ENCODE data around the gene IDUA. TPM values are rescaled to one million over a fixed set of nuclear protein-coding genes. Genes with fewer than 3 reads are reported as not detected.

IDUA gene
- total and polyA plus RNA-seq, 4 experiments from 2014 or later = 5.0 to 64.1 (median 38.7) TPM

DNA sequence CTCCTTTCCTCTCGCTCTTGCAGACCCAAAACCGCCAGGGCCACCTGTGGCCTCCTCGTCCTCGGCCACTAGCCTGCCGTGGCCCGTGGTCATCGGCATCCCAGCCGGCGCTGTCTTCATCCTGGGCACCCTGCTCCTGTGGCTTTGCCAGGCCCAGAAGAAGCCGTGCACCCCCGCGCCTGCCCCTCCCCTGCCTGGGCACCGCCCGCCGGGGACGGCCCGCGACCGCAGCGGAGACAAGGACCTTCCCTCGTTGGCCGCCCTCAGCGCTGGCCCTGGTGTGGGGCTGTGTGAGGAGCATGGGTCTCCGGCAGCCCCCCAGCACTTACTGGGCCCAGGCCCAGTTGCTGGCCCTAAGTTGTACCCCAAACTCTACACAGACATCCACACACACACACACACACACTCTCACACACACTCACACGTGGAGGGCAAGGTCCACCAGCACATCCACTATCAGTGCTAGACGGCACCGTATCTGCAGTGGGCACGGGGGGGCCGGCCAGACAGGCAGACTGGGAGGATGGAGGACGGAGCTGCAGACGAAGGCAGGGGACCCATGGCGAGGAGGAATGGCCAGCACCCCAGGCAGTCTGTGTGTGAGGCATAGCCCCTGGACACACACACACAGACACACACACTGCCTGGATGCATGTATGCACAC, 38.2 kb downstream of the IDUA start:
- H3K36me3 Mint-ChIP-seq = peaks cover 4 to 5% of the 10 kb centered on the region in 2 donors
- peak overlapping the region in 2 of 7 donors; percentile 43 to 77 for H3K27ac Mint-ChIP-seq
- no peak overlapping the region for H3K4me3 Mint-ChIP-seq
- no peaks in the 10 kb centered on the region for H3K27me3 Mint-ChIP-seq
- Histone ChIP-seq H3K27me3 (ENCODE audit: insufficient read depth, low read length) (no peaks in the 10 kb centered on the region), H3K27ac (ENCODE audit: low read depth, low read length) (no peak overlapping the region), H3K4me3 (ENCODE audit: low read length in 2 of 2) (no peak overlapping the region), H3K9me3 (ENCODE audit: control insufficient read depth in 1 of 2, low read length in 2 of 2) (no peaks in the 10 kb centered on the region), H3K36me3 (ENCODE audit: insufficient read depth, low read length) (no peaks in the 10 kb centered on the region), H3K4me1 (ENCODE audit: insufficient read depth, low read length) (peaks cover 10% of the 10 kb centered on the region)
- intact Hi-C loops (cut with micrococcal nuclease) = no loop called here
- CTCF ChIA-PET (ENCODE audit: partially characterized antibody) = no interaction called here
- peaks cover 9 to 13% (median 12%) of the 10 kb centered on the region in 4 donors for H3K4me1 Mint-ChIP-seq
- POLR2A ChIA-PET (ENCODE audit: partially characterized antibody) = no interaction called here
- no peak for DNase-seq
- no peaks in the 10 kb centered on the region for H3K9me3 Mint-ChIP-seq

DNA sequence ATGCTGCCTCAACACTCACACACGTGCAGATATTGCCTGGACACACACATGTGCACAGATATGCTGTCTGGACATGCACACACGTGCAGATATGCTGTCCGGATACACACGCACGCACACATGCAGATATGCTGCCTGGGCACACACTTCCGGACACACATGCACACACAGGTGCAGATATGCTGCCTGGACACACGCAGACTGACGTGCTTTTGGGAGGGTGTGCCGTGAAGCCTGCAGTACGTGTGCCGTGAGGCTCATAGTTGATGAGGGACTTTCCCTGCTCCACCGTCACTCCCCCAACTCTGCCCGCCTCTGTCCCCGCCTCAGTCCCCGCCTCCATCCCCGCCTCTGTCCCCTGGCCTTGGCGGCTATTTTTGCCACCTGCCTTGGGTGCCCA, 39.3 kb downstream of the IDUA start:
- Mint-ChIP-seq H3K27ac (peak overlapping the region in 6 of 7 donors; percentile 4 to 90 (median 58)), H3K36me3 (peaks cover 4 to 5% of the 10 kb centered on the region in 2 donors), H3K27me3 (no peaks in the 10 kb centered on the region), H3K4me3 (no peak overlapping the region), H3K4me1 (peaks cover 9 to 13% (median 11%) of the 10 kb centered on the region in 4 donors), H3K9me3 (no peaks in the 10 kb centered on the region)
- ChIA-PET POLR2A (ENCODE audit: partially characterized antibody) (no interaction called here), CTCF (ENCODE audit: partially characterized antibody) (no interaction called here)
- intact Hi-C loops (cut with micrococcal nuclease) = no loop called here
- Histone ChIP-seq H3K4me3 (ENCODE audit: low read length in 2 of 2) (no peak overlapping the region), H3K27ac (ENCODE audit: low read depth, low read length) (no peak overlapping the region), H3K36me3 (ENCODE audit: insufficient read depth, low read length) (no peaks in the 10 kb centered on the region), H3K27me3 (ENCODE audit: insufficient read depth, low read length) (no peaks in the 10 kb centered on the region), H3K4me1 (ENCODE audit: insufficient read depth, low read length) (peaks cover 8% of the 10 kb centered on the region), H3K9me3 (ENCODE audit: control insufficient read depth in 1 of 2, low read length in 2 of 2) (no peaks in the 10 kb centered on the region)
- peak in 4 of 5 donors; percentile 21 to 61 (median 34) for DNase-seq

DNA sequence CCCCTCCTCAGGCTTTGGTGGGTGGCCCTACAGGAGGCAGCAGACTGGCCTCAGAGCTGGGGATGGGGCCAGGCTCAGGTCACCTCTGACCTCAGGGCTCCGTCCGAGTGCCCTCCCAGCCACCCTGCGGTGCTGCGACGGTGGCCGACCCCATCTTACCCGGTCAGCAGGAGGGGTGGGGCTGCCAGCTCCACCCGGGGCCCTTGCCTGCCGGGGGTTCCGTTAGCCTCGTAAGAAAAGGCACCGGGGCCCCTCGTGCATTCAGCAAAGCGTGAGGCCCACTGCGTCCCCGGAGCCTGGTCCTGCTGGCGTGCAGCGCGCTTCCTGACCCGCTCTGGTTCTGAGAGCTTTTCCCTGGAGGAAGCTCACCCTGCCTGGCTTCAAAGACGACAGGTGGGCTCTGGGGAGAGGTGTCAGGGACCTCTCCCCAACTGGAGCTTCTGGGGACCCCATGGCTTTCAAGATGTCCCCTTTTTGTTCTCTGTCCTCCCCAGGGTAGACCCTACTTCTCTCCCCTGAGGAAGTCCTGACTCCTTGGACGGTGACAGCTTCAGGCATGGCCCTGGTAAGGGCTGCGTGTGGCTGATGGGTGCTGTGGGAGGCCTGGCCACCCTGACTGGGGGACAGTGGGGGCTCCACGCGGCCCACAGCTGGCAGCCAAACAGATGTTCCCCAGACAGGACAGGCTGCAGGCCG, 40.5 kb downstream of the IDUA start:
- ChIA-PET POLR2A (ENCODE audit: partially characterized antibody) (no interaction called here), CTCF (ENCODE audit: partially characterized antibody) (no interaction called here)
- no peak overlapping the region for H3K27ac Mint-ChIP-seq
- intact Hi-C loops (cut with micrococcal nuclease) = no loop called here
- H3K27me3 ChIP-seq (ENCODE audit: insufficient read depth, low read length) = no peaks in the 10 kb centered on the region
- H3K36me3 Mint-ChIP-seq = peaks cover 4 to 5% of the 10 kb centered on the region in 2 donors
- H3K27me3 Mint-ChIP-seq = no peaks in the 10 kb centered on the region
- H3K4me1 ChIP-seq (ENCODE audit: insufficient read depth, low read length) = peaks cover 8% of the 10 kb centered on the region
- H3K36me3 ChIP-seq (ENCODE audit: insufficient read depth, low read length) = no peaks in the 10 kb centered on the region
- no peak overlapping the region for H3K4me3 Mint-ChIP-seq
- no peak for DNase-seq
- no peaks in the 10 kb centered on the region for H3K9me3 Mint-ChIP-seq
- H3K27ac ChIP-seq (ENCODE audit: low read depth, low read length) = no peak overlapping the region
- H3K4me3 ChIP-seq (ENCODE audit: low read length in 2 of 2) = no peak overlapping the region
- H3K9me3 ChIP-seq (ENCODE audit: control insufficient read depth in 1 of 2, low read length in 2 of 2) = no peaks in the 10 kb centered on the region
- H3K4me1 Mint-ChIP-seq = peaks cover 9 to 13% (median 11%) of the 10 kb centered on the region in 4 donors

- CTCF ChIA-PET (ENCODE audit: partially characterized antibody) = no interaction called here
- Mint-ChIP-seq H3K4me3 (no peak overlapping the region), H3K27ac (no peak overlapping the region), H3K9me3 (no peaks in the 10 kb centered on the region), H3K36me3 (peaks cover 4 to 5% of the 10 kb centered on the region in 2 donors), H3K4me1 (peaks cover 9 to 13% (median 11%) of the 10 kb centered on the region in 4 donors), H3K27me3 (no peaks in the 10 kb centered on the region)
- no peaks in the 10 kb centered on the region for H3K9me3 ChIP-seq (ENCODE audit: control insufficient read depth in 1 of 2, low read length in 2 of 2)
- H3K27ac ChIP-seq (ENCODE audit: low read depth, low read length) = no peak overlapping the region
- POLR2A ChIA-PET (ENCODE audit: partially characterized antibody) = no interaction called here
- DNase-seq = no peak
- no peaks in the 10 kb centered on the region for H3K27me3 ChIP-seq (ENCODE audit: insufficient read depth, low read length)
- peaks cover 8% of the 10 kb centered on the region for H3K4me1 ChIP-seq (ENCODE audit: insufficient read depth, low read length)
- H3K4me3 ChIP-seq (ENCODE audit: low read length in 2 of 2) = no peak overlapping the region
- intact Hi-C loops (cut with micrococcal nuclease) = no loop called here
- no peaks in the 10 kb centered on the region for H3K36me3 ChIP-seq (ENCODE audit: insufficient read depth, low read length)
These were observed 41.0 kb downstream of the IDUA start for GRCh38 chr4:1027915-1028238.

- no peak for DNase-seq
- Histone ChIP-seq H3K4me3 (ENCODE audit: low read length in 2 of 2) (no peak overlapping the region), H3K4me1 (ENCODE audit: insufficient read depth, low read length) (peaks cover 8% of the 10 kb centered on the region), H3K9me3 (ENCODE audit: control insufficient read depth in 1 of 2, low read length in 2 of 2) (no peaks in the 10 kb centered on the region), H3K36me3 (ENCODE audit: insufficient read depth, low read length) (no peaks in the 10 kb centered on the region), H3K27ac (ENCODE audit: low read depth, low read length) (no peak overlapping the region), H3K27me3 (ENCODE audit: insufficient read depth, low read length) (no peaks in the 10 kb centered on the region)
- H3K27ac Mint-ChIP-seq = no peak overlapping the region
- H3K4me1 Mint-ChIP-seq = peaks cover 9 to 13% (median 11%) of the 10 kb centered on the region in 4 donors
- no peak overlapping the region for H3K4me3 Mint-ChIP-seq
- no peaks in the 10 kb centered on the region for H3K9me3 Mint-ChIP-seq
- ChIA-PET POLR2A (ENCODE audit: partially characterized antibody) (no interaction called here), CTCF (ENCODE audit: partially characterized antibody) (no interaction called here)
- peaks cover 4 to 5% of the 10 kb centered on the region in 2 donors for H3K36me3 Mint-ChIP-seq
- intact Hi-C loops (cut with micrococcal nuclease) = no loop called here
- no peaks in the 10 kb centered on the region for H3K27me3 Mint-ChIP-seq
These were observed 41.9 kb downstream of the IDUA start for GRCh38 chr4:1028574-1029220.

DNA sequence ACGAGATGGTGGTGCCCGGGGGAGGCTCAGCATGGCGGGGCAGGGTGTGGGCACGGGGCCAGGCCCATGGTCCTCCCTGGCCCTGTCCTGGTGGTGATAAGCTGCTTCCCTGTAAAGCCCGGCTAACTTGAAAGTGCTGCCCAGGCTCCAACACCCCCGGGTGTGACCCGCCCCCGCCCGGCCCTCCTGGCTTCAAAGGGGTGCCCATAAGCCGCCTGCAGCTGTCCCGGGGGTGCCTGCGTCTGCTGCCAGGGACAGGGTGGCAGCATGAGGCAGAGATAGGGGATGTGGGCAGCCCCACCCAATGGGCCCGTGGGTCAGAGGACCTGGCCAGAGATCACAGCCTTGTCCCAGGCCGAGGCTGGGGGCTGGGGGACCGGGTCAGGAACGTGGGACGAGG, 42.7 kb downstream of the IDUA start:
- Mint-ChIP-seq H3K4me3 (no peak overlapping the region), H3K36me3 (peaks cover 4 to 5% of the 10 kb centered on the region in 2 donors), H3K27me3 (no peaks in the 10 kb centered on the region), H3K9me3 (no peaks in the 10 kb centered on the region), H3K4me1 (peaks cover 9 to 13% (median 11%) of the 10 kb centered on the region in 4 donors), H3K27ac (no peak overlapping the region)
- CTCF ChIA-PET (ENCODE audit: partially characterized antibody) = no interaction called here
- intact Hi-C loops (cut with micrococcal nuclease) = no loop called here
- POLR2A ChIA-PET (ENCODE audit: partially characterized antibody) = no interaction called here
- H3K4me3 ChIP-seq (ENCODE audit: low read length in 2 of 2) = no peak overlapping the region
- H3K36me3 ChIP-seq (ENCODE audit: insufficient read depth, low read length) = no peaks in the 10 kb centered on the region
- no peak for DNase-seq
- no peaks in the 10 kb centered on the region for H3K27me3 ChIP-seq (ENCODE audit: insufficient read depth, low read length)
- no peak overlapping the region for H3K27ac ChIP-seq (ENCODE audit: low read depth, low read length)
- H3K9me3 ChIP-seq (ENCODE audit: control insufficient read depth in 1 of 2, low read length in 2 of 2) = no peaks in the 10 kb centered on the region
- peaks cover 8% of the 10 kb centered on the region for H3K4me1 ChIP-seq (ENCODE audit: insufficient read depth, low read length)

- Mint-ChIP-seq H3K36me3 (peaks cover 4% of the 10 kb centered on the region in 2 donors), H3K4me3 (no peak overlapping the region), H3K9me3 (no peaks in the 10 kb centered on the region), H3K27me3 (no peaks in the 10 kb centered on the region), H3K27ac (no peak overlapping the region), H3K4me1 (peaks cover 9 to 12% (median 11%) of the 10 kb centered on the region in 4 donors)
- no peak overlapping the region for H3K27ac ChIP-seq (ENCODE audit: low read depth, low read length)
- ChIA-PET CTCF (ENCODE audit: partially characterized antibody) (no interaction called here), POLR2A (ENCODE audit: partially characterized antibody) (no interaction called here)
- no peaks in the 10 kb centered on the region for H3K9me3 ChIP-seq (ENCODE audit: control insufficient read depth in 1 of 2, low read length in 2 of 2)
- no peaks in the 10 kb centered on the region for H3K36me3 ChIP-seq (ENCODE audit: insufficient read depth, low read length)
- peaks cover 8% of the 10 kb centered on the region for H3K4me1 ChIP-seq (ENCODE audit: insufficient read depth, low read length)
- no peak overlapping the region for H3K4me3 ChIP-seq (ENCODE audit: low read length in 2 of 2)
- DNase-seq = no peak
- H3K27me3 ChIP-seq (ENCODE audit: insufficient read depth, low read length) = no peaks in the 10 kb centered on the region
- intact Hi-C loops (cut with micrococcal nuclease) = no loop called here
These were observed 43.2 kb downstream of the IDUA start for GRCh38 chr4:1030031-1030430.
